OCI-LY7 (cell line): Measurements from ENCODE around the gene RFX3.

Experiments used
- CTCF ChIP-seq: fragments of 200-600 bp; sonication (generic); conservative IDR thresholded peaks from 2 replicates; pipeline ENCODE4 v1.5.1; 2014; ENCODE audit warnings: mild to moderate bottlenecking, antibody characterized with exemption, low read length, moderate library complexity, mixed read lengths
- EZH2phosphoT487 ChIP-seq: fragments of 200-600 bp; sonication (generic); IDR thresholded peaks from 2 replicates; pipeline ENCODE4 v1.6.1; 2018; ENCODE audit warnings: low read depth, borderline replicate concordance, mild to moderate bottlenecking, mixed run types, antibody characterized with exemption, low read length, moderate library complexity, mixed read lengths

- TF ChIP-seq CTCF (no peak), EZH2phosphoT487 (no peak)
Observed at GRCh38 chr9:3271581-3271980, 254.2 kb downstream of the RFX3 start.
